Fibroblast of lung (primary cell): ENCODE measurements around the gene LNPEP. TPM values are rescaled to one million over a fixed set of nuclear protein-coding genes. Genes with fewer than 3 reads are reported as not detected.

Experiments used
- DNase-seq, 2 donors: peaks; one replicate each; pipeline versions ENCODE4 v3.0.0 to v3.0.0-alpha.2; 2010; ENCODE audit warnings: low read depth in 2 of 2
- H2AFZ ChIP-seq: 2 replicates; pipeline ENCODE4 v1.5.1; 2012; ENCODE audit warnings: low read length, control low read depth, inconsistent platforms
- H3K27ac ChIP-seq: 2 replicates; pipeline ENCODE4 v1.5.1; 2011; ENCODE audit warnings: low read length, control low read depth; ENCODE audit not compliant: insufficient read depth
- H3K27me3 ChIP-seq: 2 replicates; pipeline ENCODE4 v1.5.1; 2011; ENCODE audit warnings: mild to moderate bottlenecking, low read length; ENCODE audit not compliant: control insufficient read depth, insufficient read depth
- H3K36me3 ChIP-seq: 2 replicates; pipeline ENCODE4 v1.5.1; 2011; ENCODE audit warnings: low read length; ENCODE audit not compliant: control insufficient read depth, insufficient read depth
- H3K4me1 ChIP-seq: 2 replicates; pipeline ENCODE4 v1.5.1; 2011; ENCODE audit warnings: low read length; ENCODE audit not compliant: control insufficient read depth, insufficient read depth; ENCODE audit errors: extremely low read depth
- H3K4me2 ChIP-seq: 2 replicates; pipeline ENCODE4 v1.5.1; 2011; ENCODE audit warnings: low read length, control low read depth; ENCODE audit not compliant: insufficient read depth; ENCODE audit errors: extremely low read depth
- H3K4me3 ChIP-seq, 4 experiments: fragments of 200-600 bp in 1 of 4; sonication (generic) in 1 of 4; replicated peaks in 1 of 4; 2 replicates each; pipeline ENCODE4 v1.5.1; 2011 to 2016; ENCODE audit warnings: low read length in 4 of 4, low read depth in 3 of 4, mild to moderate bottlenecking in 3 of 4, control low read depth in 2 of 4, inconsistent platforms in 1 of 4, mixed read lengths in 1 of 4; ENCODE audit not compliant: insufficient read depth in 1 of 4; ENCODE audit errors: control extremely low read depth in 1 of 4
- H3K79me2 ChIP-seq: 2 replicates; pipeline ENCODE4 v1.5.1; 2012; ENCODE audit warnings: mild to moderate bottlenecking, low read length, inconsistent platforms; ENCODE audit not compliant: control insufficient read depth, insufficient read depth
- H3K9ac ChIP-seq: 2 replicates; pipeline ENCODE4 v1.5.1; 2011; ENCODE audit warnings: mild to moderate bottlenecking, low read length, control low read depth; ENCODE audit not compliant: insufficient read depth
- H3K9me3 ChIP-seq: 2 replicates; pipeline ENCODE4 v1.5.1; 2012; ENCODE audit warnings: low read depth, low read length; ENCODE audit not compliant: control insufficient read depth, insufficient read depth
- H4K20me1 ChIP-seq: 2 replicates; pipeline ENCODE4 v1.5.1; 2011; ENCODE audit warnings: low read length; ENCODE audit not compliant: control insufficient read depth, insufficient read depth; ENCODE audit errors: extremely low read depth
- EZH2 ChIP-seq: IDR thresholded peaks from 2 replicates; pipeline ENCODE4 v1.5.1; 2012; ENCODE audit warnings: low read length, control low read depth, mild to moderate bottlenecking; ENCODE audit errors: missing control alignments
- polyA plus RNA-seq, 2 donors: library from polyadenylated mRNA; depleted of rRNA in 1 of 2; stranded (reverse) in 1 of 2; unstranded in 1 of 2; fragments of >200 nt; gene quantifications; 2 replicates each; pipeline ENCODE4 v1.2.1, GENCODE V29; 2011 to 2012; ENCODE audit warnings: missing spikeins in 1 of 2
- total RNA-seq: library from RNA; depleted of rRNA; stranded (reverse); fragments of >200 nt; gene quantifications from 2 replicates; pipeline ENCODE4 v1.2.1, GENCODE V29; 2014
- TF ChIP-seq, protein P1 (sequence below), 2 donors: IDR thresholded peaks in 1 of 2; conservative IDR thresholded peaks in 1 of 2; 1 replicate in 1 of 2; 2 replicates in 1 of 2; pipeline ENCODE4 v1.5.1; 2011 to 2012; ENCODE audit warnings: low read length in 2 of 2, control low read depth in 1 of 2, inconsistent platforms in 1 of 2, low read depth in 1 of 2, mild to moderate bottlenecking in 1 of 2

Gene LNPEP
- total and polyA plus RNA-seq, 2 donors (not counting 1 experiment from before 2014, with no cell fraction given) = 19.5 to 26.1 TPM

DNA sequence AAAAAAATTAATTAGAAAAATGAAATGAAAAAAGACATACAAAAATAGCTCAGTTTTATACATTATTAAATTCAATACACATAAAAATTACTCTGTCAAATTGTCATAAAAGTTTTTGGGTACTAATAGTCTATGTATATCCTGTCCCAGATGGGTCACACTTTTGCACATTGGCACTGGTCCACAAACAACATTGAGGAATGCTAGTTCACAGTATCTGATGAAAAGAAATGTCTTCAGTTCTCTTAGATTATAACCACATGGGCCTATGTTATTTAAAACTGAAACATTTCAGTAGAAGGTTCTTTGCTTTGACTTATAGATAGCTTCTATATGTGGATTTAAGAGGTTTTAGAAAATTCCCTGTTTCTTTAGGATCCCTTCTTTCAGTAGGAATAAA lies 39.8 kb downstream of the LNPEP start:
- H3K27ac ChIP-seq = no peak overlapping the region
- H3K36me3 ChIP-seq = peaks cover 2% of the 10 kb centered on the region
- no peak for DNase-seq
- no peak overlapping the region for H3K9ac ChIP-seq
- H3K27me3 ChIP-seq = no peaks in the 10 kb centered on the region
- peaks cover 11% of the 10 kb centered on the region for H3K79me2 ChIP-seq
- H3K9me3 ChIP-seq = no peaks in the 10 kb centered on the region
- H2AFZ ChIP-seq = no peak overlapping the region
- peaks cover 12% of the 10 kb centered on the region for H3K4me1 ChIP-seq
- no peaks in the 10 kb centered on the region for H4K20me1 ChIP-seq
- TF ChIP-seq, protein P1, sequence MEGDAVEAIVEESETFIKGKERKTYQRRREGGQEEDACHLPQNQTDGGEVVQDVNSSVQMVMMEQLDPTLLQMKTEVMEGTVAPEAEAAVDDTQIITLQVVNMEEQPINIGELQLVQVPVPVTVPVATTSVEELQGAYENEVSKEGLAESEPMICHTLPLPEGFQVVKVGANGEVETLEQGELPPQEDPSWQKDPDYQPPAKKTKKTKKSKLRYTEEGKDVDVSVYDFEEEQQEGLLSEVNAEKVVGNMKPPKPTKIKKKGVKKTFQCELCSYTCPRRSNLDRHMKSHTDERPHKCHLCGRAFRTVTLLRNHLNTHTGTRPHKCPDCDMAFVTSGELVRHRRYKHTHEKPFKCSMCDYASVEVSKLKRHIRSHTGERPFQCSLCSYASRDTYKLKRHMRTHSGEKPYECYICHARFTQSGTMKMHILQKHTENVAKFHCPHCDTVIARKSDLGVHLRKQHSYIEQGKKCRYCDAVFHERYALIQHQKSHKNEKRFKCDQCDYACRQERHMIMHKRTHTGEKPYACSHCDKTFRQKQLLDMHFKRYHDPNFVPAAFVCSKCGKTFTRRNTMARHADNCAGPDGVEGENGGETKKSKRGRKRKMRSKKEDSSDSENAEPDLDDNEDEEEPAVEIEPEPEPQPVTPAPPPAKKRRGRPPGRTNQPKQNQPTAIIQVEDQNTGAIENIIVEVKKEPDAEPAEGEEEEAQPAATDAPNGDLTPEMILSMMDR (conservative IDR thresholded peaks at IDR 0.05 in 1 of 2, IDR thresholded peaks at IDR 0.05 in 1 of 2; ENCODE audit: low read depth in 1 of 2, low read length in 2 of 2) = no peak
- no peak for TF ChIP-seq EZH2
- H3K4me2 ChIP-seq = no peak overlapping the region
- no peak overlapping the region for H3K4me3 ChIP-seq

DNA sequence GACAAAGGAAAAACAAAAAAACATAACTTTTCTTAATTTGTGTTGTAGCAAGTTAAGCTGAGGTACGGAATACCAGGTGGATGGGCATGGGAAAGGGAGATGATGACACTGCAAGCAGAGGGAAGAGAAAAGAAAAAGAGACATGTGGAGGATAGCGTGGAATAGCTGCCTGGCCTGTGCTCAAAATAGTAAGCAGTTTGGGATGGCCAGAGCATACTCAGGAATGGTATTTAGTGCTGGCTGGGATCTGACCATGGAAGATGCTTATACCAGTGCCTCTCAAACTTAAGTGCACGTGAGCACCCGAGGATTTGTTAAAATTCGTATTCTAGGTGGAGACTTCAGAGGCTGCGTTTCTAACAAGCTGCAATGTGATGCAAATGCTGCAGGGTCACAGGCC lies 41.3 kb downstream of the LNPEP start:
- no peak overlapping the region for H3K27ac ChIP-seq
- H3K4me1 ChIP-seq = peaks cover 12% of the 10 kb centered on the region
- H3K36me3 ChIP-seq = peaks cover 2% of the 10 kb centered on the region
- TF ChIP-seq, protein P1 (conservative IDR thresholded peaks at IDR 0.05 in 1 of 2, IDR thresholded peaks at IDR 0.05 in 1 of 2; ENCODE audit: low read depth in 1 of 2, low read length in 2 of 2) = no peak
- no peak for TF ChIP-seq EZH2
- H3K9ac ChIP-seq = no peak overlapping the region
- H3K79me2 ChIP-seq = peaks cover 9% of the 10 kb centered on the region
- H4K20me1 ChIP-seq = no peaks in the 10 kb centered on the region
- H3K27me3 ChIP-seq = no peaks in the 10 kb centered on the region
- no peaks in the 10 kb centered on the region for H3K9me3 ChIP-seq
- H3K4me2 ChIP-seq = no peak overlapping the region
- DNase-seq = no peak
- H3K4me3 ChIP-seq = no peak overlapping the region
- no peak overlapping the region for H2AFZ ChIP-seq

DNA sequence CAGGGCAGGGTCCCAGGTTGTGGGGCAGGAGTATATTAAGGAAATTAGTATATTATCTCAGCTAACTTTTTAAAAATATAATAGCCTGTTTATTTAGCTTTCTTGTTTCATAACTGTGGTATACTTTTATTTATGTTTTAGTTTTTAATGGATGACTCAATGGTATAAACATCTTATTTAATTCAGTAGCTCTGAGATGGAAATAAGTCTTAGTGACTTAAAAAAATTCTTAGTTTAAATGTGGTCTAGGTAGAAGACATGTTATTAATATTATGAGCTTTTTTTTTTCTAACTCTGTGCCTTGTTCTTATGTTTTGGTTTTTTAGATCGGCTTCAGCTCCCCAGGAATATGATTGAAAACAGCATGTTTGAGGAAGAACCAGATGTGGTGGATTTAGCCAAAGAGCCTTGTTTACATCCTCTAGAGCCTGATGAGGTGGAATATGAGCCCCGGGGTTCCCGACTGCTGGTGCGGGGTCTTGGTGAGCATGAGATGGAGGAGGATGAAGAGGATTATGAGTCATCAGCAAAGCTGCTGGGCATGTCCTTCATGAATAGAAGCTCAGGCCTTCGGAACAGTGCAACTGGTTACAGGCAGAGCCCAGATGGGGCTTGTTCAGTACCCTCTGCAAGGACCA lies 43.1 kb downstream of the LNPEP start:
- no peak for TF ChIP-seq EZH2
- TF ChIP-seq, protein P1 (conservative IDR thresholded peaks at IDR 0.05 in 1 of 2, IDR thresholded peaks at IDR 0.05 in 1 of 2; ENCODE audit: low read depth in 1 of 2, low read length in 2 of 2) = no peak
- Histone ChIP-seq H3K27me3 (no peaks in the 10 kb centered on the region), H3K79me2 (peaks cover 3% of the 10 kb centered on the region), H3K9ac (no peak overlapping the region), H3K4me1 (peaks cover 12% of the 10 kb centered on the region), H3K4me3 (no peak overlapping the region), H3K27ac (peak overlapping the region; percentile 1), H3K4me2 (peak overlapping the region; percentile 54), H2AFZ (no peak overlapping the region), H3K36me3 (peaks cover 2% of the 10 kb centered on the region), H3K9me3 (no peaks in the 10 kb centered on the region), H4K20me1 (no peaks in the 10 kb centered on the region)
- DNase-seq = peak; percentile 56 to 57
